Muscle of back (tissue), 11 donors: ENCODE measurements around the gene TMCC2. TPM values are rescaled to one million over a fixed set of nuclear protein-coding genes. Genes with fewer than 3 reads are reported as not detected.

Experiments
- DNase-seq, 3 donors: peaks; one replicate each; pipeline versions ENCODE4 v3.0.0 to v3.0.0-alpha.2; 2013
- polyA plus RNA-seq, 10 donors: library from polyadenylated mRNA; unstranded; fragments of 120-200 nt; gene quantifications; one replicate each; pipeline ENCODE4 v1.2.1, GENCODE V29; 2013; ENCODE audit not compliant: insufficient read length in 10 of 10

The TMCC2 gene
- polyA plus RNA-seq, 10 donors = 7.7 to 19.9 (median 9.1) TPM

GRCh38 chr1:205301842-205302588, 74.3 kb downstream of the TMCC2 start:
- DNase-seq = no peak

- no peak for DNase-seq
These were observed 75.6 kb downstream of the TMCC2 start for GRCh38 chr1:205303247-205303888.

- no peak for DNase-seq
These were observed 76.4 kb downstream of the TMCC2 start for GRCh38 chr1:205304046-205304694.

GRCh38 chr1:205304695-205305070, 76.9 kb downstream of the TMCC2 start:
- no peak for DNase-seq

- DNase-seq = no peak
These were observed 79.3 kb downstream of the TMCC2 start for GRCh38 chr1:205306929-205307566.

- DNase-seq = no peak
These were observed 82.0 kb downstream of the TMCC2 start for GRCh38 chr1:205309741-205310140.

- no peak for DNase-seq
These were observed 83.4 kb downstream of the TMCC2 start for GRCh38 chr1:205310976-205311704.

- DNase-seq = no peak
These were observed 85.3 kb downstream of the TMCC2 start for GRCh38 chr1:205312866-205313562.

- DNase-seq = peak; percentile 47 to 76 (median 49)
These were observed 86.0 kb downstream of the TMCC2 start for GRCh38 chr1:205313563-205314308.

- DNase-seq = no peak
These were observed 87.4 kb downstream of the TMCC2 start for GRCh38 chr1:205315008-205315618.

- no peak for DNase-seq
These were observed 88.4 kb downstream of the TMCC2 start for GRCh38 chr1:205316161-205316566.

- peak; percentile 44 to 59 (median 46) for DNase-seq
These were observed 89.7 kb downstream of the TMCC2 start for GRCh38 chr1:205317311-205317917.

- no peak for DNase-seq
These were observed 90.7 kb downstream of the TMCC2 start for GRCh38 chr1:205318231-205318991.

GRCh38 chr1:205319081-205320018, 91.6 kb downstream of the TMCC2 start:
- DNase-seq = peak in 1 of 3 donors; percentile 45

GRCh38 chr1:205321162-205321958, 93.6 kb downstream of the TMCC2 start, which contains the start of gene NUAK2:
NUAK2 (minus strand) TSS chr1:205321745; CDS start chr1:205321628, 117 bp downstream.
- DNase-seq = peak; percentile 83 to 91 (median 83)

- DNase-seq = no peak
These were observed 94.2 kb downstream of the TMCC2 start for GRCh38 chr1:205321959-205322283.
